Kidney epithelial cell (primary cell): Measurements from ENCODE around the gene CTCFL. TPM values are rescaled to one million over a fixed set of nuclear protein-coding genes. Genes with fewer than 3 reads are reported as not detected.
A peak's percentile ranks its signal among the peaks of the same experiment; 100 is the strongest.

Experiments
- DNase-seq: peaks from one replicate; pipeline ENCODE4 v3.0.0-alpha.2; 2010; ENCODE audit warnings: low read depth
- H3K27me3 ChIP-seq: 2 replicates; pipeline ENCODE4 v1.6.0; 2011; ENCODE audit warnings: low read length; ENCODE audit not compliant: control insufficient read depth, insufficient read depth
- H3K36me3 ChIP-seq: 2 replicates; pipeline ENCODE4 v1.5.1; 2011; ENCODE audit warnings: low read length; ENCODE audit not compliant: control insufficient read depth, insufficient read depth
- H3K4me3 ChIP-seq: 2 replicates; pipeline ENCODE4 v1.5.1; 2011; ENCODE audit warnings: low read depth, mild to moderate bottlenecking, control low read depth, low read length
- CTCF ChIP-seq: IDR thresholded peaks from 2 replicates; pipeline ENCODE4 v1.5.1; 2011; ENCODE audit warnings: mild to moderate bottlenecking, moderate library complexity, low read length, control low read depth, inconsistent platforms; ENCODE audit not compliant: insufficient read depth, poor library complexity, severe bottlenecking
- total RNA-seq: library from RNA; depleted of rRNA; stranded (reverse); fragments of >200 nt; gene quantifications from 2 replicates; pipeline ENCODE4 v1.2.3, GENCODE V29; 2015

Gene CTCFL
- total RNA-seq: 0.17 and 0.41 TPM in 2 replicates

- peaks cover 14% of the 10 kb centered on the region for H3K27me3 ChIP-seq
- H3K4me3 ChIP-seq: no peak within 1 kb of the TSS
- no peak for DNase-seq
- no peaks in the 10 kb centered on the region for H3K36me3 ChIP-seq
- TF ChIP-seq CTCF: no peak
These were observed at the start of gene CTCFL for GRCh38 chr20:57524511-57525176. Gene CTCFL (minus strand): TSS chr20:57525140. CDS start chr20:57524205, 935 bp downstream.

GRCh38 chr20:57573894-57574293 lies 49.0 kb upstream of the CTCFL start:
- H3K27me3 ChIP-seq: peaks cover 69% of the 10 kb centered on the region
- TF ChIP-seq CTCF: peak; percentile 15
- no peak overlapping the region for H3K4me3 ChIP-seq
- no peak for DNase-seq
- H3K36me3 ChIP-seq: no peaks in the 10 kb centered on the region

DNA sequence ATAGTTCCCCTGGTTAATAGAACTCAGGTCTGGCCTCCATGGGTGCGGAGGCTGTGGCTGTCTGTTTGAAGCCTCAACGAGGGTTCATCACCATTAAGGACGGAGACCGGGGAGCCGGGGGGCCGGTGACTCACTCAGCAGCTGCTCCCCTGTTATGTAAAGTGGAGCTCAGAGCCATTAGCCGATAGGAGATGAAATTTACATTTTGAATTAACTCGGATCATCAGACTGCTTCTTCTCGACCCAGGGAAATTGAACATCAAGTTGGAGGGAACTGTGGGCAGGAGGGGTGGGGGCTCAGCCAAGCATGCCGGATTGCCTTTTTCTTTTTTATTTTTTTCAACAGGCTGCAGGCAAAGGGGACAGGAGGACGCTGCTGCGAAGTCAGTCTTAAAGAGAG lies 48.3 kb upstream of the CTCFL start:
- peaks cover 68% of the 10 kb centered on the region for H3K27me3 ChIP-seq

DNA sequence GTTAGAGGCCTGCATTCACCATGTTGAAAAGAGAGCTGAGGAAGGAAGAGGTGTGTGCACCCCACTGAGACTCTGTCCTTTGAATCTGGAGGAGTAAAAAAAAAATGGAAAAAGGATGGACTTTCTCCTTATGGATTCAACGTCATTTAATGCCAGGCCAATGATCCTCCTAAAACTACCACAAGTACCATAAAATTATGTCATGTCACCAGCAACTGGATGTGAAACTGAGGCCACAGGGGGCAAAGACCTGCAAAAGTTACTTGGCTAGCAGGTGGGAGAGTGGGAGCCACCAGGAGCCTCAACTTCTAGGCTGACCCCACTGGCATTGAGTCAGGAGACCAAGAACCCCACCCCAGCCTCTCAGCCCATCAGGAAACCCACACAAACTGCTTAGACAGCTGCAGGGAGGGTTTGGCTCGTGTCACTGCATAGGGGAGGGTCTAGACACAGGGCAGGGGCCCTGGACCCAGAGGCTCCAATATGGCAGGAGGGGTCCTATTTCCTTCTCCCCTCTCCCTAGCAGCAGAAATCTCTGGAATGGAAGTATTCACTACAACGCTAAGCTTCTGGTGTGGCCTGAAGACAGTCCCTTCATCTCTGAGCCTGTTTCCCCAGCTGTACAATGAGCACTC lies 47.0 kb upstream of the CTCFL start:
- H3K36me3 ChIP-seq: no peaks in the 10 kb centered on the region
- no peak for DNase-seq
- TF ChIP-seq CTCF: no peak
- H3K4me3 ChIP-seq: no peak overlapping the region
- H3K27me3 ChIP-seq: peaks cover 63% of the 10 kb centered on the region

More for the DNA sequence above, 48.3 kb upstream of the CTCFL start:
- Histone ChIP-seq H3K36me3 (no peaks in the 10 kb centered on the region), H3K4me3 (no peak overlapping the region)
- TF ChIP-seq CTCF: no peak
- no peak for DNase-seq

DNA sequence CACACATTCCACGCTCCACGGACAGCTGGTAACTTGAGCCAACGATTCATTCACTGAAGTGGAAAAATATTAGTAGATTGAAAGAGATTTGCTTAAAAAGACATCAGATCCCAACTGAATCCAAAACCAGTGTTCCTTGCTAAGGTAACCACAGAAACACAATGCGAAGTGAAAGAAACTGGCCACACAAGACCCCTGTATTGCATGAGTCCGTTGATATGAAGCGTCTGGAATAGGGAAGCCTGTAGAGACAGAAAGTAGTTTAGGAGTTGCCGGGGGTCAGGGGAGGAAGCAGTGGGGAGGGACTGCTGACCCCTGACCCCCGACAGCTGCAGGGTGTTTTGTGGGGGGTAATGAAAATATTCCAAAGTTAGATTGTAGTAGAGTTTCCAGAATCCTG lies 46.0 kb upstream of the CTCFL start:
- no peak overlapping the region for H3K4me3 ChIP-seq
- H3K27me3 ChIP-seq: peaks cover 57% of the 10 kb centered on the region
- H3K36me3 ChIP-seq: no peaks in the 10 kb centered on the region
- no peak for TF ChIP-seq CTCF
- DNase-seq: no peak
